Left ventricle myocardium superior (tissue), 1 donor: Measurements from ENCODE around the gene CUEDC2. TPM values are rescaled to one million over a fixed set of nuclear protein-coding genes. Genes with fewer than 3 reads are reported as not detected.

Experiments
- ATAC-seq: fragments of 200-7000 bp; cut with Tn5 transposase; one replicate; pipeline ENCODE4 v1.9.1; 2020; ENCODE audit warnings: mild to moderate bottlenecking, moderate library complexity
- DNase-seq: peaks from one replicate; pipeline ENCODE4 v3.0.0-alpha.2; 2020
- intact Hi-C: fragments of 100-400 bp; cut with micrococcal nuclease; formaldehyde crosslinking; loops from one replicate; pipeline ENCODE4 v1.11.0; 2022
- long read RNA-seq: library from polyadenylated mRNA; unstranded; transcript quantifications from one replicate; pipeline ENCODE4 v2.0.0, GENCODE V29; 2021
- total RNA-seq: library from RNA; stranded (reverse); fragmentation: NEBNext Ultra II Directional; extraction: Animal tissue kit (Norgen Biotek cat#: 25700); gene quantifications from one replicate; pipeline ENCODE4 v1.2.1, GENCODE V29; 2021
- donor health status: DM: no; HTN: yes; CAD: no; lungs with severe emphysema.

The CUEDC2 gene, protein sequence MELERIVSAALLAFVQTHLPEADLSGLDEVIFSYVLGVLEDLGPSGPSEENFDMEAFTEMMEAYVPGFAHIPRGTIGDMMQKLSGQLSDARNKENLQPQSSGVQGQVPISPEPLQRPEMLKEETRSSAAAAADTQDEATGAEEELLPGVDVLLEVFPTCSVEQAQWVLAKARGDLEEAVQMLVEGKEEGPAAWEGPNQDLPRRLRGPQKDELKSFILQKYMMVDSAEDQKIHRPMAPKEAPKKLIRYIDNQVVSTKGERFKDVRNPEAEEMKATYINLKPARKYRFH
- total RNA-seq, result 78.3 TPM
- long read RNA-seq, transcript CUEDC2-201 (9 exons, 1,191 nt), result major isoform, 159 of 177 reads
- long read RNA-seq, partial matches to known transcripts, result 8 of 177 reads
- long read RNA-seq, other reads (novel, unspliced or antisense), result 10 of 177 reads

GRCh38 chr10:102432162-102432950 is at the start of gene CUEDC2:
Gene CUEDC2, minus strand, starts transcription at chr10:102432574. Its CDS starts 7,386 bp downstream, at chr10:102425188.
- DNase-seq, result peak; percentile 97
- peak; percentile 96 for ATAC-seq
- intact Hi-C loops, result no loop called here

- no peak for DNase-seq
- ATAC-seq, result no peak
- intact Hi-C loops, result no loop called here
Observed at GRCh38 chr10:102480396-102480795, 48.0 kb upstream of the CUEDC2 start.

GRCh38 chr10:102479651-102480050 is 47.3 kb upstream of the CUEDC2 start:
- intact Hi-C loops, result no loop called here
- ATAC-seq (no peak), DNase-seq (no peak)

DNA sequence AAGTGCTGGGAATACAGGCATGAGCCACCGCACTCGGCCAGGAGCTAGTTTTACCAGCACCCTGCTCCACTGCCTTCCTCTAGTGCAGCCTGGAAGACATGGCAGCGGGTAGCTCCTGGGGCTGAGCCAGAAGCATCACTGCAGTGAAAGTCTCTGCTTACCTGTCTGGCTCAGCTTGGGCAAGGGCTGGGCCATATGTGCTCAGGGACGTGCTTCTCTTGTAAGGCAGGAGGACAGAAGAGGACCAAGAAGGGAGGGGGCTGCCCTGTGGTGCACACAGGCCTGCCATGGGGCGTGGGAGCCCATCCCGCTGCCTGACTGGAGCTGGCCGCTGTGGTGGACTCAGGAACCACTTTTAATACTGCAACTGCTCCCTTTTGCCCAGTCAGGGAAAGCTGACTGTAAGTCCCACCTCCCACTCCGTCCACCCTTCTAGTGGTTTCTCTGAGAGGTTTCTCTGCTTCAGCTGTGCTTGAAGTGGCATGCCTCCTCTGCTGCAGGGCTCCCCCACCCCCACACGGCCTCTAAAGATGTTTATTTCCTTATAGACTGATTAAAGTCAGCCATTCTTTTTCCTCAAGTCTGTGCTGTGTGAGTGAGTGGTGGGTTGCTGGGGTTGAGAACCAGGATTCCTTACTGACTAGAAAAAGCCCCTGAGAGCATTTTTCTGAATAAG is 44.2 kb upstream of the CUEDC2 start:
- DNase-seq (no peak), ATAC-seq (no peak)
- intact Hi-C loops, result no loop called here

DNA sequence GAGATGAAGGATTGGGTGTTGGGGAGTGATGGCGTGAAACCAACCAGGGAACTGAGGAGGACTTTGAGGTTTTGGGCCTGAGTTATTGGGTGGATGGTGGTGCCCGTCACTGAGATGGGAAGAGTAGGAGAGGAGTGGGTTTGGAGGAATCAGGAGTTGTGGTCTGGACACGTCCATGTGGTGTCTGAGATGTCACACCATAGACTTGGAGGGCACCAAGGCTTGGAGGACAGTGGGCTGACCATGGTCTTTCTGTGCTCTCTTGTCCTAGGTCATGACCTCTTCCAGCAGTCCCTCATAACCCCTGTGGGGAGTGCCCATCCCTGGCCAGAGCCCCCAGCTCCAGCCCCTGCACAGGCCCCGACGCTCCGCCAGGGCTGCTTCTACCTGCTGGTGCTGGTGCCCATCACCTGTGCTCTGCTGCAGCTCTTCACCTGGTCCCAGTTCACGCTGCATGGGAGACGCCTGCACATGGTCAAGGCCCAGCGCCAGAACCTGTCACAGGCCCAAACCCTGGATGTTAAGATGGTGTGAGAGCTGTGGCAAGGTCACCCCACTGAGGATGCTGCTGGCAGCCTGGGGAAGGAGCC is 43.2 kb upstream of the CUEDC2 start:
- intact Hi-C loops, result no loop called here
- no peak for ATAC-seq
- DNase-seq, result no peak

DNA sequence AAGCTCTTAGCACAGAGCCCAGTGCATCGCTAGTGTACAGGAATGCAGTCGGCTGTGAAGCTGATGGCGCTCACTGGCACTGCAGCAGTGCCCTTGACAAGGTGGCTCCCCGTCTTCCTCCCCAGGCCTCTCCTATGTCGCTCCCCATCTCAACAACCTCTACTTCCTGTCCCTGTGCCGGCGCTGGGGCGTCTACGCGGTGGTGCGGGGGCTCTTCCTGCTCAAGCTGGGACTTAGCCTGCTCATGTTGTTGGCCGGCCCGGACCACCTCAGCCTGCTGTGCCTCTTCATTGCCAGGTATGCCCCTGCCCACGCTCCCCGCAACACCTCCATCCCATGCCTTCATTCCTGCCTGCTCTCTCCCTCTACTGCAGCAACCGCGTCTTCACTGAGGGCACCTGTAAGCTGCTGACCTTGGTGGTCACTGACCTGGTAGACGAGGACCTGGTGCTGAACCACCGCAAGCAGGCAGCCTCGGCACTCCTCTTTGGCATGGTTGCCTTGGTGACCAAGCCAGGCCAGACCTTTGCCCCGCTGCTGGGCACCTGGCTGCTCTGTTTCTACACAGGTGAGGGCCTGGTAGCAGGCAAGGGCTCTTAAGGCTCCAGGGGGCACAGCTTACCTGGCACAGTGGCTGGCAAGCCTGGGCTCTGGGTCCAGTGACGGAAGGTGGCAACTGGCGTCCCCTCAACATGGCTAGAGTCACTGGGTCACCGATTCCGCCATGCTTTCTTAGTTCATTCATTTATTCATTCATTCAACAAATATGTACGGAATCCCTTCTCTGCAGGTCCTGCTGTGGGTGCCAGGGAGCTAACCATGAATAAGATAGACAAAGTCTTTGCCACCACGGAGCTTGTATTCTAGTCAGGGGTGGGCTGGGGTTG is 41.3 kb upstream of the CUEDC2 start:
- intact Hi-C loops, result no loop called here
- ATAC-seq (no peak), DNase-seq (no peak)

DNA sequence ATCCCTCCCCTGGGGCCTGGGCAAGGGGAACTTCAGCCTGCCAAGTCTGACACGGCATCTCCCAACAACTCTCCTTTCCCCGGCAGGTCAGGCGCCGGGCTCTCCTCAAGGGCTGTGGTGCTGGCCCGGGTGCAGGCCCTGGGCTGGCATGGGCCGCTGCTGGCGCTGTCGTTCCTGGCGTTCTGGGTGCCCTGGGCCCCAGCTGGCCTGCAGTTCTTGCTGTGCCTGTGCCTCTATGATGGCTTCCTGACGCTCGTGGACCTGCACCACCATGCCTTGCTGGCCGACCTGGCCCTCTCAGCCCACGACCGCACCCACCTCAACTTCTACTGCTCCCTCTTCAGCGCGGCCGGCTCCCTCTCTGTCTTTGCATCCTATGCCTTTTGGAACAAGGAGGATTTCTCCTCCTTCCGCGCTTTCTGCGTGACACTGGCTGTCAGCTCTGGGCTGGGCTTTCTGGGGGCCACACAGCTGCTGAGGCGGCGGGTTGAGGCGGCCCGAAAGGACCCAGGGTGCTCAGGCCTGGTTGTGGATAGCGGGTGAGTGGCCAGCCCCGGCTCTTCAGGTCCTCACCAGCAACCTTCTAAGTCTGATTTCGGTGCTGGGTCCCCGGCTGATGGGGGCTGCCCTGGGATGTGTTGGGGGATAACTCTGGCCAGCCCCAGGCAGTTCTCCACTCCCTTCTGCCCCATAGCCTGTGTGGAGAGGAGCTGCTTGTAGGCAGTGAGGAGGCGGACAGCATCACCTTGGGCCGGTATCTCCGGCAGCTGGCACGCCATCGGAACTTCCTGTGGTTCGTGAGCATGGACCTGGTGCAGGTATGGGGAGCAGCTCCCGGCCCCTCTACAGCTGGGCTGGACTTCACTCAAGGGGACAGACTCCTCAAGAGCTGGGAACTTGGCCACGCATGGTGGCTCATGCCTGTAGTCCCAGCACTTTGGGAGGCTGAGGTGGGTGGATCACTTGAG is 38.5 kb upstream of the CUEDC2 start:
- ATAC-seq (no peak), DNase-seq (no peak)
- intact Hi-C loops, result no loop called here

GRCh38 chr10:102468683-102469082 is 36.3 kb upstream of the CUEDC2 start:
- DNase-seq, result no peak
- no peak for ATAC-seq

GRCh38 chr10:102467971-102468438 is 35.6 kb upstream of the CUEDC2 start:
- DNase-seq (no peak), ATAC-seq (no peak)
- intact Hi-C loops, result no loop called here

More at GRCh38 chr10:102468683-102469082, 36.3 kb upstream of the CUEDC2 start:
- intact Hi-C loops, result no loop called here

DNA sequence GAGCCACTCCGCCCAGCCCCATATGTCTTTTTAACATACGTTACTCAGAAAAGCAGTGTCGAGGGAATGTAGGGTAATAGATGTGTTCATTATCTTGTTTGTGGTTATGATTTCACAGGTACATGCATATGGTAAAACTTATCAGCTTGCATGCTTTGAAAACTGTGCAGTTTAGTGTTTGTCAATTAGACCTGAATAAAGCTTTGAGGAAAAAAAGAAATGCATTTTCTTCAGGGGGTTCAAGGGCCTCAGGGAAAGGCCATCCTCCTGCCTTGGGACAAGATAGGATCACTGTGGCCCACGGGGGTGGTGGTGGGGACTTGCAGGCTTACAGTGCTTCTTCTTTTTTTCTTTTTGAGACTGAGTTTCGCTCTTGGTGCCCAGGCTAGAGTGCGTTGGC is 34.9 kb upstream of the CUEDC2 start:
- ATAC-seq (no peak), DNase-seq (no peak)
- intact Hi-C loops, result no loop called here

DNA sequence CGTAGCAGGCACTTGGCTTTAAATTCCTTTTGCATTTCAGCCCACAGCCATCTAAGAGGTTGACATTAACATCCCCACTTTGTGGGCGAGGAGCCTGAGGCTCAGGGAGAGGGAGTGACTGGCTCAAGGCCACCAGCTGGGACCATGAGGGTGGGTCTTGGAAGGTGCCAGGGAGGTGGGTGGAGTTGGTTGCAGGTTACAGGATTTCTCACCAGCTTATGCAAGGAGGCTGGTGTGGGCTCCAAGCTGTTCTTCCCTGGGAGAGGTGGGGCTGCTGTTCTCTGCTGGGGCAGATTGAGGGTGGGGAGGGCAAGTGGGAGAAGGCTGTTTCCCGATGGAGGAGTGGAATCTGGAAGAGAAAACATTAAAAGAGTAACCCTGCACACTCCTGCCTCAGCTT is 33.1 kb upstream of the CUEDC2 start:
- no peak for ATAC-seq
- DNase-seq, result no peak
- intact Hi-C loops, result no loop called here

GRCh38 chr10:102463983-102464382 is 31.6 kb upstream of the CUEDC2 start:
- intact Hi-C loops, result no loop called here
- ATAC-seq, result no peak
- no peak for DNase-seq

- ATAC-seq (no peak), DNase-seq (no peak)
- intact Hi-C loops, result no loop called here
Observed at GRCh38 chr10:102462512-102463054, 30.2 kb upstream of the CUEDC2 start.

DNA sequence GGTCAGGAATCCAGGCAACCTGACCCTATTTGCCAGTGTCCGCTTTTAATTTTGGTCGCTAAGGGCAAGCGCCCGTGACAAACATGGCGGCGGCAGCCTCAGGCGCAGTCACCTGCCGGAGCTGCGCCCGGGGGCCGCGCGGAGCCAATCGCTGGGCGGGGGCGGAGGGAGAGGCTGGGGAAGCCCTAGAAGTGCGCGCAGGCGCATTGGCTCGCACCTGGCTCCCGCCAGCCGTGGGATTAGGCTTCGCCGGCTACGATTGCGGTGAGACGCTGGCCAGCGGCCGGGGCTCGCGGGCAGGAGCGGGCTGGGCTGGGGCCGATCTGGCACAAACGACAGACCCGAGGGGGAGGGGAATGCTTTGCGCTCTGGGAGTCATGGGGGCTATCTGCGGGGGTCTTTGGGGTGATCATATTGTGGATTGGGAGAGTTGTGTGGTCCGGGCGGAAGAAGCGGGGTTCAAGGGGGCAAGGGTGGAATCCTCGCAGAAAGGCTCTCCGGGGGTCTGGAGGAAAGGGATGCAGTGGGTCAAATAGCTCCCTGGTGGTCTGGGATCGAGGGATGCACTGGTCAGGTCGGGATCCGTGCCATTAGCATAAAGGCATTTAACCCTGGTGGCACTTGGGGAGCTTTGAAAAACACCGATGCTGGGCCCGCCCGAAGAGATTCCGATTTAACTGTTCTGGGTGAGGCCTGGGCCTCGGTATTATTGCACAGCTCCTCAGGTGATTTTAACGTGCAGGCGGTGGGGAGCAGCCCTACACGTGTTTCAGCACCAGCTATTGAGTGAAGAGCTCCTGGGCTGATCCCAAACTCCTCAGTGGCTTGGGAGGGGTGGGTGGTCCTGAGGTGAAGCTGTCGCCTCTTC is 29.0 kb upstream of the CUEDC2 start:
- DNase-seq (peak; percentile 97), ATAC-seq (peak; percentile 98)
- intact Hi-C loops, result no loop called here

DNA sequence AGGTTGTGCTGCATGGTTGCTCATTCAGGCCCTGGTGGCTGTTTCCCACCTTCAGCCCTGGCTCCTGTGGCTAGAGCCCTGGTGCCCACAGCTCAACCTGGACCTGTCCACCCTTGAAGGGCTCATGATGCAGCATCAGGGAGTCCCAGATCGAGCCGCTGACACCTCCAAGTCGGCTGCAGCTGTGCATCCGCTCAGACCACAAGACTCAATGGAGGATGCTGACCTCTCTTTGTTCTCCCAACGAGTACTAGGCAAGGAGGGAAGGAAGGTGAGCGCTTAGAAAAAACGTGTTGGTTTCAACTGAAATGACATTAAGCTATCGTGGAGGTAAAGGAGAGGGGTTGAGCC is 28.4 kb upstream of the CUEDC2 start:
- intact Hi-C loops, result no loop called here
- no peak for DNase-seq
- peak; percentile 6 for ATAC-seq

DNA sequence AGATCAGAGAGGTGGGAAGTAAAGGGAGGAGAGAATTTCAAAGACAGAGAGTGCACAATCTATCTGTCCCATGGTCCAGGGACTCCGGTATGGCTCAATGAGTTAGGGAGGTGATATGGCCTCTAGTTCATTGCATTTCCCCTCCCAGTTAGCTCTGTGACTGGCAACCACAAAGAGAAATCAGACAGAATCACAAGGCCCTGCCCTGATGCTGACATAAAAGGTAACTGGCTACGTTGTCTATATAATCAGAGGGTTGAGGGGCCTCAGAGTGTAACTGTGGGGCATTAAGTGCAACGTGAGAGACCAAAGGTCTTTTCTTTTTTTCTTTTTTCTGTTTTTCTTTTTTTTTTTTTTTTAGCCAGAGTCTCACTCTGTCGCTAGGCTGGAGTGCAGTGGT is 26.3 kb upstream of the CUEDC2 start:
- intact Hi-C loops, result no loop called here
- DNase-seq (no peak), ATAC-seq (no peak)
